K562 (cell line): ENCODE results near the gene FBXW10. TPM values are rescaled to one million over a fixed set of nuclear protein-coding genes. Genes with fewer than 3 reads are reported as not detected.
"Not testable (repeated sequence)": the region's sequence is repeated elsewhere in the genome, so short reads cannot be mapped to it uniquely, and the experiment has no call there.

Experiments used
- HIVEP1 ChIP-seq: fragments of 250-450 bp; sonication (Bioruptor Pico); IDR thresholded peaks from 2 replicates; pipeline ENCODE4 v1.4.0; 2020; ENCODE audit warnings: mild to moderate bottlenecking
- NR2C1 ChIP-seq, 2 experiments: fragments of 450-650 bp; IDR thresholded peaks; 2 replicates each; pipeline ENCODE4 v1.6.1; 2017; ENCODE audit warnings: mild to moderate bottlenecking in 2 of 2, antibody characterized with exemption in 1 of 2, inconsistent platforms in 1 of 2, missing compliant biosample characterization in 1 of 2, missing genetic modification characterization in 1 of 2
- PRDM10 ChIP-seq: fragments of 450-650 bp; IDR thresholded peaks from 2 replicates; pipeline ENCODE4 v1.6.1; 2018; ENCODE audit not compliant: partially characterized antibody
- SMAD3 ChIP-seq: fragments of 450-650 bp; formaldehyde crosslinking; conservative IDR thresholded peaks from 2 replicates; pipeline ENCODE4 v1.4.0; 2020; ENCODE audit warnings: mild to moderate bottlenecking
- SMAD4 ChIP-seq: fragments of 250-450 bp; sonication (Bioruptor Pico); conservative IDR thresholded peaks from 2 replicates; pipeline ENCODE4 v1.8.0; 2021; ENCODE audit warnings: inconsistent platforms, mild to moderate bottlenecking, moderate library complexity
- YY1 ChIP-seq, 3 experiments: IDR thresholded peaks; 2 replicates each; pipeline ENCODE4 v1.6.1; 2011; ENCODE audit warnings: low read length in 2 of 3, mild to moderate bottlenecking in 2 of 3, moderate library complexity in 2 of 3, borderline replicate concordance in 1 of 3, control low read depth in 1 of 3, low read depth in 1 of 3; ENCODE audit not compliant: insufficient read depth in 3 of 3, insufficient replicate concordance in 2 of 3, control insufficient read depth in 1 of 3, insufficient read length in 1 of 3; ENCODE audit errors: extremely low read depth in 1 of 3
- ZBTB17 ChIP-seq: fragments of 450-650 bp; formaldehyde crosslinking; IDR thresholded peaks from 2 replicates; pipeline ENCODE4 v1.4.0; 2020; ENCODE audit warnings: mild to moderate bottlenecking
- ZNF398 ChIP-seq: fragments of 250-450 bp; sonication (Bioruptor Pico); IDR thresholded peaks from 2 replicates; pipeline ENCODE4 v1.8.0; 2021; ENCODE audit warnings: moderate library complexity, mild to moderate bottlenecking, inconsistent platforms
- ZNF444 ChIP-seq: fragments of 250-450 bp; sonication (Bioruptor Pico); IDR thresholded peaks from 2 replicates; pipeline ENCODE4 v1.4.0; 2020; ENCODE audit warnings: mild to moderate bottlenecking, moderate library complexity
- ZNF584 ChIP-seq: fragments of 200-800 bp; sonication (Bioruptor generic); IDR thresholded peaks from 2 replicates; pipeline ENCODE4 v1.6.1; 2016; ENCODE audit warnings: low read depth, mild to moderate bottlenecking, missing genetic modification characterization, missing compliant biosample characterization
- ZNF644 ChIP-seq: fragments of 200-800 bp; sonication (Bioruptor generic); IDR thresholded peaks from 2 replicates; pipeline ENCODE4 v1.6.1; 2016; ENCODE audit warnings: low read depth, missing genetic modification characterization, missing compliant biosample characterization
- ZNF79 ChIP-seq: fragments of 250-450 bp; sonication (Bioruptor Pico); IDR thresholded peaks from 2 replicates; pipeline ENCODE4 v1.4.0; 2020; ENCODE audit warnings: low read depth, mild to moderate bottlenecking, moderate library complexity
- polyA plus RNA-seq, 8 experiments: library from polyadenylated mRNA; depleted of rRNA in 4 of 8; stranded (reverse) in 5 of 8; unstranded in 3 of 8; fragments of >200 nt; fragmentation: Nextera tagmentation in 2 of 8; fragmentation: Illumina TruSeq in 1 of 8; extraction: Ambion mirVana in 2 of 8; extraction: Trizol in 1 of 8; gene quantifications; 2 replicates each; pipeline versions ENCODE4 v1.2.1 to v1.2.3, GENCODE V29; 2011 to 2014; ENCODE audit warnings: inconsistent platforms in 1 of 8, missing spikeins in 1 of 8
- total RNA-seq, 7 experiments: library from RNA; depleted of rRNA in 6 of 7; stranded (reverse); fragments of >200 nt in 6 of 7; fragmentation: Illumina TruSeq in 2 of 7; extraction: Trizol in 2 of 7; gene quantifications; 2 replicates each; pipeline versions ENCODE4 v1.2.1 to v1.2.3, GENCODE V29; 2011 to 2021; ENCODE audit warnings: low replicate concordance in 1 of 7
- TF ChIP-seq, protein P1 (sequence below): fragments of 250-450 bp; sonication (Bioruptor Pico); IDR thresholded peaks from 2 replicates; pipeline ENCODE4 v1.4.0; 2020
- TF ChIP-seq, protein P2 (sequence below): fragments of 450-650 bp; conservative IDR thresholded peaks from 2 replicates; pipeline ENCODE4 v1.6.1; 2016; ENCODE audit warnings: missing genetic modification characterization, low read depth, mild to moderate bottlenecking, missing compliant biosample characterization, moderate library complexity

The FBXW10 gene
- total and polyA plus RNA-seq, 9 of the 15 experiments (the other 6 are each of a cell fraction or from before 2014, with no cell fraction given): not detected

DNA sequence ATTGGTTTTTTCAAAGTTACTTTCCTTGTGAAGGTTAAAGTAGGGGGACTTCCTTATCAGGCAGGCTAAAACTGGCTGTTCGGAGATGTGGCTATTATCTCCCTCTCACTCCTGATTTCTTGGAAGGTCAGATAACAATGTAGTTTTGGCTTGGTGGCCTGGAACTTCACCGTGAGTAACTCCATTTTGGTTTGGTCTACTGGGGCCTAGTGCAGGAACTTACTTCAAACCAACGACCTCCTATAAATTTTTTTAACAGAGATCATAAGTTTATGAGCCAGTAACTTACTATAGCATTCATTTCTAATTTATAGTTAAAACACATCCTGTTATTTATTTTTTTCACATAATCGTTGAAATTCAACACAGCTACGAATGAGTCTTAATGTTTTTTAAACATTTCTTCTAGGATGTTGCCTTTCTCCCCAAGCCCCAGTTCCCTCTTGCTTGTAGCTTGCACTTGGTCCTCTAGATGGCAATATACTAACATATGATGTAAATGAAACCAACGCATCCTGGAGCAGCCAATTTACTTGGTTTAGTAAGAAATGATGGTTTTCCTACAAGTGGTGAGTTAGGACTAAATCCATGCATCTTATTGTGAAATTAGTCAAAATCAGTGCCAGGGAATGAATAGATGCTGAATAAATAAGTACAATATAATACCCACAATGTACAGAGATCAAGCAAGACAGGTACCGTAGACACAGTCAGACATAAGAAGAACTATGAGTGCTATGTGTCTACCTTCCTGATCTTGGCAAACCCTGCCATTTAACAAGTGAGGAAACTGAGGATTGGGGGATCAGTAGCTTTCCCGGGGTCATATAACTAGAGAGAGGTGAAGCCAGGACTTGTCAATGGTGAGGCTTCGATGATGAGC, 72.9 kb downstream of the FBXW10 start (continued):
- TF ChIP-seq ZNF398 (CRISPR knock-in tag) (peak; percentile 51; the same call in 1 of the 2 replicates), ZNF584 (CRISPR knock-in tag) (peak; percentile 84; the same call in 1 of the 2 replicates), PRDM10 (peak; percentile 12), HIVEP1 (peak; percentile 88; the same call in 1 of the 2 replicates), ZNF444 (0 out of 2 replicates have a peak, but pooled peaks have one; percentile 34), SMAD4 (CRISPR knock-in tag) (peak; percentile 87), ZNF79 (CRISPR knock-in tag) (peak; percentile 64; the same call in 1 of the 2 replicates), YY1 (IDR thresholded peaks at IDR 0.05; ENCODE audit: borderline replicate concordance in 1 of 3, control insufficient read depth in 1 of 3, extremely low read depth in 1 of 3, insufficient read depth in 3 of 3, insufficient read length in 1 of 3, insufficient replicate concordance in 2 of 3, low read depth in 1 of 3, low read length in 2 of 3) (peak in 1 of 3 experiments; percentile 36), ZBTB17 (peak; percentile 76; the same call in 1 of the 2 replicates), ZNF644 (tag) (peak; percentile 52; the same call in 1 of the 2 replicates), SMAD3 (CRISPR knock-in tag) (peak; percentile 53; the same call in 1 of the 2 replicates), NR2C1 (tag; IDR thresholded peaks at IDR 0.05) (peak; percentile 73; the same call in 1 of the 2 replicates)
- TF ChIP-seq NR2C1 (IDR thresholded peaks at IDR 0.05): not testable (repeated sequence)
- TF ChIP-seq, protein P1, sequence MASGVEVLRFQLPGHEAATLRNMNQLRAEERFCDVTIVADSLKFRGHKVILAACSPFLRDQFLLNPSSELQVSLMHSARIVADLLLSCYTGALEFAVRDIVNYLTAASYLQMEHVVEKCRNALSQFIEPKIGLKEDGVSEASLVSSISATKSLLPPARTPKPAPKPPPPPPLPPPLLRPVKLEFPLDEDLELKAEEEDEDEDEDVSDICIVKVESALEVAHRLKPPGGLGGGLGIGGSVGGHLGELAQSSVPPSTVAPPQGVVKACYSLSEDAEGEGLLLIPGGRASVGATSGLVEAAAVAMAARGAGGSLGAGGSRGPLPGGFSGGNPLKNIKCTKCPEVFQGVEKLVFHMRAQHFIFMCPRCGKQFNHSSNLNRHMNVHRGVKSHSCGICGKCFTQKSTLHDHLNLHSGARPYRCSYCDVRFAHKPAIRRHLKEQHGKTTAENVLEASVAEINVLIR (CRISPR knock-in tag): peak; percentile 51; the same call in 1 of the 2 replicates
- TF ChIP-seq, protein P2, sequence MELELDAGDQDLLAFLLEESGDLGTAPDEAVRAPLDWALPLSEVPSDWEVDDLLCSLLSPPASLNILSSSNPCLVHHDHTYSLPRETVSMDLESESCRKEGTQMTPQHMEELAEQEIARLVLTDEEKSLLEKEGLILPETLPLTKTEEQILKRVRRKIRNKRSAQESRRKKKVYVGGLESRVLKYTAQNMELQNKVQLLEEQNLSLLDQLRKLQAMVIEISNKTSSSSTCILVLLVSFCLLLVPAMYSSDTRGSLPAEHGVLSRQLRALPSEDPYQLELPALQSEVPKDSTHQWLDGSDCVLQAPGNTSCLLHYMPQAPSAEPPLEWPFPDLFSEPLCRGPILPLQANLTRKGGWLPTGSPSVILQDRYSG (tag): peak; percentile 89
